ENCODE data around the gene CLTB. TPM values are rescaled to one million over a fixed set of nuclear protein-coding genes. Genes with fewer than 3 reads are reported as not detected.
A peak's percentile ranks its signal among the peaks of the same experiment; 100 is the strongest.

Gene CLTB
- total and polyA plus RNA-seq, 2 of the 13 experiments (the other 11 are each of a cell fraction or from before 2014, with no cell fraction given), result 23.3 to 33.8 TPM

GRCh38 chr5:176447591-176447977, 31.2 kb upstream of the CLTB start:
- H3K9ac ChIP-seq (ENCODE audit: insufficient read depth, low read depth, low read length), result peak overlapping the region; percentile 98
- intact Hi-C loops (cut with micrococcal nuclease; ENCODE audit: unreplicated experiment), result no loop called here
- peak overlapping the region; percentile 91 for H3K4me2 ChIP-seq (ENCODE audit: low read depth, low read length)
- H3K36me3 ChIP-seq (replicated peaks in 1 of 2; ENCODE audit: control insufficient read depth in 1 of 2, insufficient read depth in 2 of 2, low read length in 2 of 2), result no peaks in the 10 kb centered on the region; a peak in 1 of 5 replicates
- DNase-seq (ENCODE audit: low spot score) (no peak), ATAC-seq (peak; percentile 65), FAIRE-seq (no peak)
- H3K4me1 ChIP-seq (ENCODE audit: insufficient read depth, low read length), result peaks cover 43% of the 10 kb centered on the region
- in situ Hi-C loops (cut with HindIII; ENCODE audit: extremely low pct_ligation_motif_present, low pct_unique_long_range_greater_than_20kb), result loop anchor here (25.0 kb wide), 1 partner anchor 585 kb away; the partner anchor contains the start of gene CPLX2
- peaks cover 2% of the 10 kb centered on the region for H4K20me1 ChIP-seq (ENCODE audit: insufficient read depth, low read length)
- peak overlapping the region; percentile 86 for H3K27ac ChIP-seq (ENCODE audit: extremely low read length, insufficient read depth, low read length)
- H3K4me3 ChIP-seq (replicated peaks in 1 of 3; ENCODE audit: insufficient read depth in 1 of 3, low read depth in 2 of 3, low read length in 3 of 3), result peak overlapping the region; percentile 94 to 100 (median 99)
- ChIA-PET POLR2A (interaction anchor here (0.5 to 2.3 kb wide), 13 partner anchors 8 to 102 kb away, joined by 3 to 14 read pairs (median 5); partner anchors contain the start of genes CDHR2, CLTB, KIAA1191 and RNF44), CTCF (ENCODE audit: low intra/inter-chr PET ratio, low total read pairs) (interaction anchor here (1.3 to 2.1 kb wide), 2 partner anchors 17 to 31 kb away, joined by 4 to 17 read pairs; partner anchors contain the start of gene CLTB)
- peaks cover 0 to 3% of the 10 kb centered on the region in 2 experiments; a peak in 1 of 5 replicates for H3K27me3 ChIP-seq (ENCODE audit: control insufficient read depth in 1 of 2, insufficient read depth in 2 of 2, low read length in 2 of 2)
- TSS peak; percentile 95 for BruUV-seq (replicated peaks)
- peaks cover 35% of the 10 kb centered on the region for H3K79me2 ChIP-seq (ENCODE audit: insufficient read depth, low read length)
- no peaks in the 10 kb centered on the region for H3K9me3 ChIP-seq (ENCODE audit: low read length)
- peak overlapping the region; percentile 92 for H2AFZ ChIP-seq (ENCODE audit: low read length)
- no CpG with 5 or more reads among the region's 34 CpGs for WGBS (ENCODE audit: low lambda C conversion rate)
- TF ChIP-seq ZNF883 (CRISPR knock-in tag; IDR thresholded peaks at IDR 0.05; ENCODE audit: not compliant biosample characterization) (peak; percentile 50), FOXK1 (CRISPR knock-in tag; IDR thresholded peaks at IDR 0.05; ENCODE audit: borderline replicate concordance, low read depth) (no peak), RORA (CRISPR knock-in tag; IDR thresholded peaks at IDR 0.05) (no peak), ZNF629 (CRISPR knock-in tag; conservative IDR thresholded peaks at IDR 0.05) (no peak; the same call in 1 of the 2 replicates), ATAD3A (CRISPR knock-in tag; IDR thresholded peaks at IDR 0.05) (no peak), ZNF143 (CRISPR knock-in tag; IDR thresholded peaks at IDR 0.05) (0 out of 2 replicates have a peak, but pooled peaks have one; percentile 6), ZNF20 (CRISPR knock-in tag; IDR thresholded peaks at IDR 0.05) (no peak), ZMAT5 (CRISPR knock-in tag; IDR thresholded peaks at IDR 0.05; ENCODE audit: borderline replicate concordance, low read depth) (no peak), TBL1XR1 (IDR thresholded peaks at IDR 0.05; ENCODE audit: borderline replicate concordance, low read length, partially characterized antibody) (no peak), DBP (CRISPR knock-in tag; IDR thresholded peaks at IDR 0.05; ENCODE audit: not compliant biosample characterization) (peak; percentile 52), NFKB2 (CRISPR knock-in tag; IDR thresholded peaks at IDR 0.05; ENCODE audit: borderline replicate concordance) (0 out of 2 replicates have a peak, but pooled peaks have one; percentile 23)
- TF ChIP-seq, protein P1, sequence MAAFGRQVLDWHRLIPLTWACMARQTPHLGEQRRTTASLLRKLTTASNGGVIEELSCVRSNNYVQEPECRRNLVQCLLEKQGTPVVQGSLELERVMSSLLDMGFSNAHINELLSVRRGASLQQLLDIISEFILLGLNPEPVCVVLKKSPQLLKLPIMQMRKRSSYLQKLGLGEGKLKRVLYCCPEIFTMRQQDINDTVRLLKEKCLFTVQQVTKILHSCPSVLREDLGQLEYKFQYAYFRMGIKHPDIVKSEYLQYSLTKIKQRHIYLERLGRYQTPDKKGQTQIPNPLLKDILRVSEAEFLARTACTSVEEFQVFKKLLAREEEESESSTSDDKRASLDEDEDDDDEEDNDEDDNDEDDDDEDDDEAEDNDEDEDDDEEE (CRISPR knock-in tag; IDR thresholded peaks at IDR 0.05), result no peak
- TF ChIP-seq, protein P2, sequence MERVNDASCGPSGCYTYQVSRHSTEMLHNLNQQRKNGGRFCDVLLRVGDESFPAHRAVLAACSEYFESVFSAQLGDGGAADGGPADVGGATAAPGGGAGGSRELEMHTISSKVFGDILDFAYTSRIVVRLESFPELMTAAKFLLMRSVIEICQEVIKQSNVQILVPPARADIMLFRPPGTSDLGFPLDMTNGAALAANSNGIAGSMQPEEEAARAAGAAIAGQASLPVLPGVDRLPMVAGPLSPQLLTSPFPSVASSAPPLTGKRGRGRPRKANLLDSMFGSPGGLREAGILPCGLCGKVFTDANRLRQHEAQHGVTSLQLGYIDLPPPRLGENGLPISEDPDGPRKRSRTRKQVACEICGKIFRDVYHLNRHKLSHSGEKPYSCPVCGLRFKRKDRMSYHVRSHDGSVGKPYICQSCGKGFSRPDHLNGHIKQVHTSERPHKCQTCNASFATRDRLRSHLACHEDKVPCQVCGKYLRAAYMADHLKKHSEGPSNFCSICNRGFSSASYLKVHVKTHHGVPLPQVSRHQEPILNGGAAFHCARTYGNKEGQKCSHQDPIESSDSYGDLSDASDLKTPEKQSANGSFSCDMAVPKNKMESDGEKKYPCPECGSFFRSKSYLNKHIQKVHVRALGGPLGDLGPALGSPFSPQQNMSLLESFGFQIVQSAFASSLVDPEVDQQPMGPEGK (CRISPR knock-in tag; IDR thresholded peaks at IDR 0.05), result no peak
- TF ChIP-seq, protein P3, sequence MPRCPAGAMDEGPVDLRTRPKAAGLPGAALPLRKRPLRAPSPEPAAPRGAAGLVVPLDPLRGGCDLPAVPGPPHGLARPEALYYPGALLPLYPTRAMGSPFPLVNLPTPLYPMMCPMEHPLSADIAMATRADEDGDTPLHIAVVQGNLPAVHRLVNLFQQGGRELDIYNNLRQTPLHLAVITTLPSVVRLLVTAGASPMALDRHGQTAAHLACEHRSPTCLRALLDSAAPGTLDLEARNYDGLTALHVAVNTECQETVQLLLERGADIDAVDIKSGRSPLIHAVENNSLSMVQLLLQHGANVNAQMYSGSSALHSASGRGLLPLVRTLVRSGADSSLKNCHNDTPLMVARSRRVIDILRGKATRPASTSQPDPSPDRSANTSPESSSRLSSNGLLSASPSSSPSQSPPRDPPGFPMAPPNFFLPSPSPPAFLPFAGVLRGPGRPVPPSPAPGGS (CRISPR knock-in tag; IDR thresholded peaks at IDR 0.05), result no peak
- TF ChIP-seq, protein P4, sequence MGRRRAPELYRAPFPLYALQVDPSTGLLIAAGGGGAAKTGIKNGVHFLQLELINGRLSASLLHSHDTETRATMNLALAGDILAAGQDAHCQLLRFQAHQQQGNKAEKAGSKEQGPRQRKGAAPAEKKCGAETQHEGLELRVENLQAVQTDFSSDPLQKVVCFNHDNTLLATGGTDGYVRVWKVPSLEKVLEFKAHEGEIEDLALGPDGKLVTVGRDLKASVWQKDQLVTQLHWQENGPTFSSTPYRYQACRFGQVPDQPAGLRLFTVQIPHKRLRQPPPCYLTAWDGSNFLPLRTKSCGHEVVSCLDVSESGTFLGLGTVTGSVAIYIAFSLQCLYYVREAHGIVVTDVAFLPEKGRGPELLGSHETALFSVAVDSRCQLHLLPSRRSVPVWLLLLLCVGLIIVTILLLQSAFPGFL (CRISPR knock-in tag; IDR thresholded peaks at IDR 0.05), result 0 out of 2 replicates have a peak, but pooled peaks have one; percentile 21

Data from HepG2 (cell line).